Epithelial cell of proximal tubule (primary cell): ENCODE data around the gene ZNF3. TPM values are rescaled to one million over a fixed set of nuclear protein-coding genes. Genes with fewer than 3 reads are reported as not detected.

Source experiments
- DNase-seq: peaks from one replicate; pipeline ENCODE4 v3.0.0-alpha.2; 2011; ENCODE audit warnings: low read depth
- H3K4me3 ChIP-seq: 2 replicates; pipeline ENCODE4 v1.5.1; 2011; ENCODE audit warnings: low read depth, mild to moderate bottlenecking, low read length
- total RNA-seq: library from RNA; depleted of rRNA; stranded (reverse); fragments of >200 nt; gene quantifications from 2 replicates; pipeline ENCODE4 v1.2.3, GENCODE V29; 2015
- TF ChIP-seq, protein P1 (sequence below): conservative IDR thresholded peaks from 2 replicates; pipeline ENCODE4 v1.5.1; 2012; ENCODE audit warnings: low read depth, mild to moderate bottlenecking, low read length

ZNF3 gene
- total RNA-seq, 1 donor from 2014 or later, result 20.3 TPM

DNA sequence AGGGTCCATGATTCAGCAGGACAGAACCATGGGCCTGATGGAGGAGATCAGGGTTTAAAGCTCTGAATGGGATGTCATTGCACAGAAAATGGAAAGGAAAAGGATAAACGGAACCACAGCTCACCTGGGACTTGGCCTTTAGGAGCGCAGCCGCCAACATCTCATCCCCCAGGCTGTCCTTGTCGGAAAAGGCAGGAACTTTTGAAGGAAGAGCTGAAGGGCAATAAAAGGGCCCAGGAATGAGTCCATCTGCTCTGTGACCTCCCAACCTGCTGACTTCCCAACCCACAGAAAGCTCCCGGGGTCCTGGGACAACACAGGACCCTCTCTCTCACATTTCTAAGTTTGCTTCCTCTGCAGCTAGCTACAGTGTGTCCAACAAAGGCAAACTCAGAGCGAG lies 6.1 kb downstream of the ZNF3 start:
- TF ChIP-seq, protein P1, sequence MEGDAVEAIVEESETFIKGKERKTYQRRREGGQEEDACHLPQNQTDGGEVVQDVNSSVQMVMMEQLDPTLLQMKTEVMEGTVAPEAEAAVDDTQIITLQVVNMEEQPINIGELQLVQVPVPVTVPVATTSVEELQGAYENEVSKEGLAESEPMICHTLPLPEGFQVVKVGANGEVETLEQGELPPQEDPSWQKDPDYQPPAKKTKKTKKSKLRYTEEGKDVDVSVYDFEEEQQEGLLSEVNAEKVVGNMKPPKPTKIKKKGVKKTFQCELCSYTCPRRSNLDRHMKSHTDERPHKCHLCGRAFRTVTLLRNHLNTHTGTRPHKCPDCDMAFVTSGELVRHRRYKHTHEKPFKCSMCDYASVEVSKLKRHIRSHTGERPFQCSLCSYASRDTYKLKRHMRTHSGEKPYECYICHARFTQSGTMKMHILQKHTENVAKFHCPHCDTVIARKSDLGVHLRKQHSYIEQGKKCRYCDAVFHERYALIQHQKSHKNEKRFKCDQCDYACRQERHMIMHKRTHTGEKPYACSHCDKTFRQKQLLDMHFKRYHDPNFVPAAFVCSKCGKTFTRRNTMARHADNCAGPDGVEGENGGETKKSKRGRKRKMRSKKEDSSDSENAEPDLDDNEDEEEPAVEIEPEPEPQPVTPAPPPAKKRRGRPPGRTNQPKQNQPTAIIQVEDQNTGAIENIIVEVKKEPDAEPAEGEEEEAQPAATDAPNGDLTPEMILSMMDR, result no peak
- no peak overlapping the region for H3K4me3 ChIP-seq
- DNase-seq, result no peak

DNA sequence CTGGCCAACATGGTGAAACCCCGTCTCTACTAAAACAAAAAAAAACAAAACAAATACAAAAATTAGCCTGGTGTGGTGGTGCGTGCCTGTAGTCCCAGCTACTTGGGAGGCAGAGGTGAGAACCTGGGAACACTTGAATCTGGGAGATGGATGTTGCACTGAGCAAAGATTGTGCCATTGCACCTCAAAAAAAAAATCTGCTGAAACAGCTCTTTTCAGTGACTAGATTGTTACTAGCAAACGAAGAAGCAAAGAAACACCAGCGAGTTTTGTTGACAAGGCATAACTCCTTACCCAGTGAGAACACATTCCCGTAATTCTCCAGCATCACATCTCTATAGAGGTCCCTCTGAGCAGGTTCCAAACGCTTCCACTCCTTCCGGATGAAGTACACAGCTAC lies 6.7 kb downstream of the ZNF3 start:
- no peak overlapping the region for H3K4me3 ChIP-seq
- no peak for DNase-seq
- TF ChIP-seq, protein P1, result no peak

DNA sequence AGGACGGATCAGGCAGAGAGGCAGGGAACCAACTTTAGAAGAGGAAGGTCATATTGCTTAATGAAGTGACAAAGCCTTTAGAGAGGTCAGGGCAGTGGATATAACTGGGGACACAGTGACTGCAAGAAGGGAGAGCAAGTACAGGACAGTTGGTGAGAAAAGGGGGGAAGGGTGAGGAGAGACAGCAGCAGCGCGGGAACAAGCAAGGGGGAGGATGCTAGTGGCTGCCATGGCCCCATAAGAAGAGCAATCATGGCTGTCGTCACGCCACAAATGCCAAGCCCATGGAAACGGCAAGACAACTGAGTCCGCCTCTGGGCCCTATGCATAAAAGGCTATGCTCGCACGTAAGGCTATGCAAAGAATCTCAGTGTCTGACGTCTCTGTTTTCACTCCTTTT lies 9.1 kb downstream of the ZNF3 start:
- TF ChIP-seq, protein P1, result no peak
- DNase-seq, result no peak
- no peak overlapping the region for H3K4me3 ChIP-seq

DNA sequence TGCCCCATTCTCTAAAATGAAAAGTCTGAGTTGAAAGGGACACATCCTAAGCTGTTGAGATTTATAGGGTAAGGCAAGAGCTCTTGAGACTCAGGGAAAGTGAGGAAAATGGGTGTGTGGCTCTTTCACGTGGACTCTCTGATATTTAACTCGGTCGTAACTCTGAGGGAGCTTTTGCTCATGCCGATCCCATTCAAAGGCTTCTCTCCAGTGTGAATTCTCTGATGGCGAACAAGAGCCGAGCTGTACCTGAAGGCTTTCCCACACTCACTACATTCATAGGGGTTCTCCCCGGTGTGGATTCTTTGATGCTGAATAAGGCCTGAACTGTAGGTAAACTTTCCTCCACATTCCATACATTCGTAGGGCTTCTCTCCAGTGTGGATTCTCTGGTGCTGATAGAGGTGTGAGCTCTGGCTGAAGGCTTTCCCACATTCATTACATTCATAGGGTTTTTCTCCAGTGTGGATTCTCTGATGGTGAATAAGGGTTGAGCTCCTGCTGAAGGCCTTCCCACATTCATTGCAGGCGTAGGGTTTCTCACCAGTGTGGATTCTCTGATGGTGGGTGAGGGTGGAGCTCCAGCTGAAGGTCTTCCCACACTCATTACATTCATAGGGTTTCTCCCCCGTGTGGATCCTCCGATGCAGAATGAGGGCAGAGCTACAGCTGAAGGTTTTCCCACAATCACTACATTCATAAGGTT lies 10.4 kb downstream of the ZNF3 start:
- no peak for DNase-seq
- TF ChIP-seq, protein P1, result no peak
- no peak overlapping the region for H3K4me3 ChIP-seq

DNA sequence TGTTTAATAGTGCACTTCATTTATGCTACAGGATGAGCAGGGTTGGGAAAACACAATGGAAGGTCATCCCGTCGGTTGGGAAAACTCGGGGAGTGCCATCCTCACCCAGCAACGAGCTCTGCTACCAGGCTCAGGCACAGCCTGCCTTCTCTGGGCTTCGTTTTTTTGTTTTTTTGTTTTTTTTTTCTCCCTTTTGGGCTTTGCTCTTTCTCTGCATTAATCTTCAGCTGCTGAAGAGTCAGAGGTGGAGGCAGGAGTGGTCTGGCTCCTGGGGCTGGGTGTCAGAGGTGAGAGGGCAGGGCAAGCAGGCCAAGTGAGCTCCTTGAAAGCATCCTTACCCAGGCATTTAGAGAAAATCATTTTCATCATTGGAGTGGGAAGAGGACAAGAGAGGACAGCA lies 11.5 kb downstream of the ZNF3 start:
- no peak for DNase-seq
- TF ChIP-seq, protein P1, result no peak
- H3K4me3 ChIP-seq, result no peak overlapping the region

DNA sequence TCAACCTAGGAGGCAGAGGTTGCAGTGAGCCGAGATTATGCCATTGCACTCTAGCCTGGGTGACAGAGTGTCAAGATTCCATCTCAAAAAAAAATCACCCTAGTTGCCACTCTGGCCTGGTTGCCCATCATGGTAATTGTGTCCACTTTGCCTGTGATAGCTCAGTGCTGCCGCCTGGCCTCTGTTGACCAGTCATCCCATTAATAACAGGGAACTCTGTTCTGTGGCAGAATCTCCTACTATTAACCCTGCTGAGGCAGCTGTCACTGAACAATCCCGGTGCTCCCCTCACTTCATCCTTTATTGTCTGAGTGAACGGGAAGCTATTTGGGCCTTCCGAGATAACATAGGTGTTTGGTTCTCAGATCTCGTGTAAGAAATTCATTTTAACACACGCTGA lies 14.6 kb downstream of the ZNF3 start:
- TF ChIP-seq, protein P1, result no peak
- DNase-seq, result no peak
- no peak overlapping the region for H3K4me3 ChIP-seq
